Type B pancreatic cell (in vitro differentiated cells): ENCODE data around the gene OR2V2. TPM values are rescaled to one million over a fixed set of nuclear protein-coding genes. Genes with fewer than 3 reads are reported as not detected.
"Not testable (repeated sequence)": the region's sequence is repeated elsewhere in the genome, so short reads cannot be mapped to it uniquely, and the experiment has no call there.

Experiments used
- DNase-seq: peaks from one replicate; pipeline ENCODE4 v3.0.0; 2021; ENCODE audit warnings: mixed read lengths; ENCODE audit not compliant: unreplicated experiment; ENCODE audit errors: extremely low spot score
- H3K27ac Mint-ChIP-seq: 2 replicates; pipeline ENCODE4 v1.8.0; 2021; ENCODE audit warnings: mild to moderate bottlenecking, mixed read lengths
- H3K27me3 Mint-ChIP-seq: 2 replicates; pipeline ENCODE4 v1.8.0; 2021; ENCODE audit warnings: mixed read lengths
- H3K36me3 Mint-ChIP-seq: 2 replicates; pipeline ENCODE4 v1.8.0; 2021; ENCODE audit warnings: mixed read lengths
- H3K4me1 Mint-ChIP-seq: one replicate; pipeline ENCODE4 v1.8.0; 2021; ENCODE audit warnings: mixed read lengths; ENCODE audit not compliant: unreplicated experiment
- H3K4me3 Mint-ChIP-seq: 2 replicates; pipeline ENCODE4 v1.8.0; 2021; ENCODE audit warnings: mild to moderate bottlenecking, mixed read lengths
- H3K9me3 Mint-ChIP-seq: 2 replicates; pipeline ENCODE4 v1.8.0; 2021; ENCODE audit warnings: mixed read lengths
- CTCF ChIP-seq: fragments of 200-600 bp; sonication (generic); conservative IDR thresholded peaks from 2 replicates; pipeline ENCODE4 v1.5.0; 2021; ENCODE audit warnings: antibody characterized with exemption, mild to moderate bottlenecking
- total RNA-seq: library from RNA; stranded (reverse); gene quantifications from 2 replicates; pipeline ENCODE4 v1.2.1, GENCODE V29; 2021; ENCODE audit warnings: low replicate concordance

The OR2V2 gene
- total RNA-seq, 1 donor from 2014 or later, result not detected

GRCh38 chr5:181159286-181160151 lies 12.1 kb downstream of the OR2V2 start:
- no peaks in the 10 kb centered on the region for H3K36me3 Mint-ChIP-seq
- TF ChIP-seq CTCF, result peak; percentile 91
- H3K4me3 Mint-ChIP-seq, result peak overlapping the region; percentile 81
- H3K27ac Mint-ChIP-seq, result peak overlapping the region; percentile 87
- H3K4me1 Mint-ChIP-seq, result peaks cover 12% of the 10 kb centered on the region
- peak; percentile 89 for DNase-seq
- H3K27me3 Mint-ChIP-seq, result peaks cover 68% of the 10 kb centered on the region
- no peaks in the 10 kb centered on the region for H3K9me3 Mint-ChIP-seq

- Mint-ChIP-seq H3K27me3 (peaks cover 69% of the 10 kb centered on the region), H3K4me1 (peaks cover 12% of the 10 kb centered on the region), H3K4me3 (peak overlapping the region; percentile 45), H3K27ac (no peak overlapping the region), H3K36me3 (peaks cover under 1% of the 10 kb centered on the region), H3K9me3 (no peaks in the 10 kb centered on the region)
- DNase-seq, result no peak
- no peak for TF ChIP-seq CTCF
These were observed 12.9 kb downstream of the OR2V2 start for GRCh38 chr5:181160152-181160754.

- Mint-ChIP-seq H3K4me1 (peaks cover 12% of the 10 kb centered on the region), H3K27me3 (peaks cover 69% of the 10 kb centered on the region), H3K27ac (peak overlapping the region; percentile 87), H3K4me3 (peak overlapping the region; percentile 79)
- not testable (repeated sequence) for H3K9me3 Mint-ChIP-seq, H3K36me3 Mint-ChIP-seq, DNase-seq
These were observed 13.6 kb downstream of the OR2V2 start for GRCh38 chr5:181160755-181161533.

- H3K9me3 Mint-ChIP-seq, result no peaks in the 10 kb centered on the region
- peak overlapping the region; percentile 79 for H3K4me3 Mint-ChIP-seq
- H3K27me3 Mint-ChIP-seq, result peaks cover 69% of the 10 kb centered on the region
- H3K27ac Mint-ChIP-seq, result peak overlapping the region; percentile 87
- peaks cover 3% of the 10 kb centered on the region for H3K36me3 Mint-ChIP-seq
- no peak for DNase-seq
- H3K4me1 Mint-ChIP-seq, result peaks cover 12% of the 10 kb centered on the region
- no peak for TF ChIP-seq CTCF
These were observed 14.3 kb downstream of the OR2V2 start for GRCh38 chr5:181161534-181162175.

GRCh38 chr5:181163487-181164075 lies 16.2 kb downstream of the OR2V2 start:
- H3K4me3 Mint-ChIP-seq, result peak overlapping the region; percentile 90
- H3K27me3 Mint-ChIP-seq, result peaks cover 73% of the 10 kb centered on the region
- peaks cover 12% of the 10 kb centered on the region for H3K4me1 Mint-ChIP-seq

More at GRCh38 chr5:181163487-181164075, 16.2 kb downstream of the OR2V2 start:
- DNase-seq, result no peak
- Mint-ChIP-seq H3K27ac (peak overlapping the region; percentile 70), H3K9me3 (no peaks in the 10 kb centered on the region), H3K36me3 (peaks cover 3% of the 10 kb centered on the region)
- TF ChIP-seq CTCF, result no peak
